HepG2 (cell line): Measurements from ENCODE around the gene GTF3A. TPM values are rescaled to one million over a fixed set of nuclear protein-coding genes. Genes with fewer than 3 reads are reported as not detected.
A peak's percentile ranks its signal among the peaks of the same experiment; 100 is the strongest.

Experiments used
- AHDC1 ChIP-seq: sonication (generic); formaldehyde crosslinking; IDR thresholded peaks from 2 replicates; pipeline ENCODE4 v1.5.1; 2020; ENCODE audit warnings: mild to moderate bottlenecking, missing genetic modification reagents, borderline replicate concordance
- ATF3 ChIP-seq: sonication (generic); formaldehyde crosslinking; IDR thresholded peaks from 2 replicates; pipeline ENCODE4 v1.4.0; 2020; ENCODE audit warnings: missing genetic modification reagents
- GATA4 ChIP-seq: sonication (generic); IDR thresholded peaks from 2 replicates; pipeline ENCODE4 v1.6.1; 2016; ENCODE audit warnings: antibody characterized with exemption, low read depth, borderline replicate concordance
- IRF2 ChIP-seq: IDR thresholded peaks from 2 replicates; pipeline ENCODE4 v1.6.1; 2018; ENCODE audit warnings: missing genetic modification reagents, missing compliant biosample characterization
- MED1 ChIP-seq: sonication (generic); formaldehyde crosslinking; IDR thresholded peaks from 2 replicates; pipeline ENCODE4 v1.4.0; 2020; ENCODE audit warnings: missing genetic modification reagents
- SIN3A ChIP-seq: IDR thresholded peaks from 2 replicates; pipeline ENCODE4 v1.6.1; 2011; ENCODE audit warnings: low read depth, mild to moderate bottlenecking, control low read depth, low read length, borderline replicate concordance
- ZC3H4 ChIP-seq: sonication (generic); formaldehyde crosslinking; IDR thresholded peaks from 2 replicates; pipeline ENCODE4 v1.4.0; 2020; ENCODE audit warnings: missing genetic modification reagents, borderline replicate concordance
- ZNF350 ChIP-seq: sonication (generic); formaldehyde crosslinking; IDR thresholded peaks from 2 replicates; pipeline ENCODE4 v1.4.0; 2020; ENCODE audit warnings: mild to moderate bottlenecking, low read depth, missing genetic modification reagents, borderline replicate concordance
- polyA plus RNA-seq, 8 experiments: library from polyadenylated mRNA; depleted of rRNA in 3 of 8; stranded (reverse) in 7 of 8; unstranded in 1 of 8; fragments of >200 nt; fragmentation: Illumina TruSeq in 4 of 8; extraction: Trizol in 4 of 8; gene quantifications; 2 replicates each; pipeline versions ENCODE4 v1.2.1 to v1.2.3, GENCODE V29; 2011 to 2016; ENCODE audit warnings: low read depth in 4 of 8, missing spikeins in 1 of 8, mixed read lengths in 1 of 8; ENCODE audit not compliant: insufficient read depth in 1 of 8
- total RNA-seq, 5 experiments: library from RNA; depleted of rRNA; stranded (reverse); fragments of >200 nt; fragmentation: Illumina TruSeq; extraction: Trizol; gene quantifications; 2 replicates each; pipeline ENCODE4 v1.2.3, GENCODE V29; 2016; ENCODE audit warnings: low read depth in 1 of 5
- TF ChIP-seq, protein P1 (sequence below): sonication (generic); formaldehyde crosslinking; IDR thresholded peaks from 2 replicates; pipeline ENCODE4 v1.9.0; 2021; ENCODE audit warnings: mild to moderate bottlenecking, missing genetic modification reagents
- TF ChIP-seq, protein P2 (sequence below): sonication (generic); formaldehyde crosslinking; IDR thresholded peaks from 2 replicates; pipeline ENCODE4 v1.8.0; 2022; ENCODE audit warnings: mild to moderate bottlenecking, missing genetic modification reagents, moderate library complexity
- TF ChIP-seq, protein P3 (sequence below): sonication (generic); formaldehyde crosslinking; IDR thresholded peaks from 2 replicates; pipeline ENCODE4 v1.5.0; 2020; ENCODE audit warnings: missing genetic modification reagents

Gene GTF3A
- total and polyA plus RNA-seq, 2 of the 13 experiments (the other 11 are each of a cell fraction or from before 2014, with no cell fraction given) = 42.1 to 176 TPM

GRCh38 chr13:27424246-27425157, at the start of gene GTF3A (continued):
- TF ChIP-seq, protein P1, sequence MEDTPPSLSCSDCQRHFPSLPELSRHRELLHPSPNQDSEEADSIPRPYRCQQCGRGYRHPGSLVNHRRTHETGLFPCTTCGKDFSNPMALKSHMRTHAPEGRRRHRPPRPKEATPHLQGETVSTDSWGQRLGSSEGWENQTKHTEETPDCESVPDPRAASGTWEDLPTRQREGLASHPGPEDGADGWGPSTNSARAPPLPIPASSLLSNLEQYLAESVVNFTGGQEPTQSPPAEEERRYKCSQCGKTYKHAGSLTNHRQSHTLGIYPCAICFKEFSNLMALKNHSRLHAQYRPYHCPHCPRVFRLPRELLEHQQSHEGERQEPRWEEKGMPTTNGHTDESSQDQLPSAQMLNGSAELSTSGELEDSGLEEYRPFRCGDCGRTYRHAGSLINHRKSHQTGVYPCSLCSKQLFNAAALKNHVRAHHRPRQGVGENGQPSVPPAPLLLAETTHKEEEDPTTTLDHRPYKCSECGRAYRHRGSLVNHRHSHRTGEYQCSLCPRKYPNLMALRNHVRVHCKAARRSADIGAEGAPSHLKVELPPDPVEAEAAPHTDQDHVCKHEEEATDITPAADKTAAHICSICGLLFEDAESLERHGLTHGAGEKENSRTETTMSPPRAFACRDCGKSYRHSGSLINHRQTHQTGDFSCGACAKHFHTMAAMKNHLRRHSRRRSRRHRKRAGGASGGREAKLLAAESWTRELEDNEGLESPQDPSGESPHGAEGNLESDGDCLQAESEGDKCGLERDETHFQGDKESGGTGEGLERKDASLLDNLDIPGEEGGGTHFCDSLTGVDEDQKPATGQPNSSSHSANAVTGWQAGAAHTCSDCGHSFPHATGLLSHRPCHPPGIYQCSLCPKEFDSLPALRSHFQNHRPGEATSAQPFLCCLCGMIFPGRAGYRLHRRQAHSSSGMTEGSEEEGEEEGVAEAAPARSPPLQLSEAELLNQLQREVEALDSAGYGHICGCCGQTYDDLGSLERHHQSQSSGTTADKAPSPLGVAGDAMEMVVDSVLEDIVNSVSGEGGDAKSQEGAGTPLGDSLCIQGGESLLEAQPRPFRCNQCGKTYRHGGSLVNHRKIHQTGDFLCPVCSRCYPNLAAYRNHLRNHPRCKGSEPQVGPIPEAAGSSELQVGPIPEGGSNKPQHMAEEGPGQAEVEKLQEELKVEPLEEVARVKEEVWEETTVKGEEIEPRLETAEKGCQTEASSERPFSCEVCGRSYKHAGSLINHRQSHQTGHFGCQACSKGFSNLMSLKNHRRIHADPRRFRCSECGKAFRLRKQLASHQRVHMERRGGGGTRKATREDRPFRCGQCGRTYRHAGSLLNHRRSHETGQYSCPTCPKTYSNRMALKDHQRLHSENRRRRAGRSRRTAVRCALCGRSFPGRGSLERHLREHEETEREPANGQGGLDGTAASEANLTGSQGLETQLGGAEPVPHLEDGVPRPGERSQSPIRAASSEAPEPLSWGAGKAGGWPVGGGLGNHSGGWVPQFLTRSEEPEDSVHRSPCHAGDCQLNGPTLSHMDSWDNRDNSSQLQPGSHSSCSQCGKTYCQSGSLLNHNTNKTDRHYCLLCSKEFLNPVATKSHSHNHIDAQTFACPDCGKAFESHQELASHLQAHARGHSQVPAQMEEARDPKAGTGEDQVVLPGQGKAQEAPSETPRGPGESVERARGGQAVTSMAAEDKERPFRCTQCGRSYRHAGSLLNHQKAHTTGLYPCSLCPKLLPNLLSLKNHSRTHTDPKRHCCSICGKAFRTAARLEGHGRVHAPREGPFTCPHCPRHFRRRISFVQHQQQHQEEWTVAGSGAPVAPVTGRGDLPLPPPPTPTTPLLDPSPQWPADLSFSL = no peak
- TF ChIP-seq ZC3H4 (no peak), MED1 (CRISPR knock-in tag) (peak; percentile 66), SIN3A (peak; percentile 58; the same call in 1 of the 2 replicates), IRF2 (CRISPR knock-in tag) (peak; percentile 38; the same call in 1 of the 2 replicates), GATA4 (no peak), ZNF350 (no peak), AHDC1 (peak; percentile 15; the same call in 1 of the 2 replicates), ATF3 (CRISPR knock-in tag) (peak; percentile 65; the same call in 1 of the 2 replicates)
- TF ChIP-seq, protein P2, sequence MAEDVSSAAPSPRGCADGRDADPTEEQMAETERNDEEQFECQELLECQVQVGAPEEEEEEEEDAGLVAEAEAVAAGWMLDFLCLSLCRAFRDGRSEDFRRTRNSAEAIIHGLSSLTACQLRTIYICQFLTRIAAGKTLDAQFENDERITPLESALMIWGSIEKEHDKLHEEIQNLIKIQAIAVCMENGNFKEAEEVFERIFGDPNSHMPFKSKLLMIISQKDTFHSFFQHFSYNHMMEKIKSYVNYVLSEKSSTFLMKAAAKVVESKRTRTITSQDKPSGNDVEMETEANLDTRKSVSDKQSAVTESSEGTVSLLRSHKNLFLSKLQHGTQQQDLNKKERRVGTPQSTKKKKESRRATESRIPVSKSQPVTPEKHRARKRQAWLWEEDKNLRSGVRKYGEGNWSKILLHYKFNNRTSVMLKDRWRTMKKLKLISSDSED (CRISPR knock-in tag) = peak; percentile 89; the same call in 1 of the 2 replicates
- TF ChIP-seq, protein P3, sequence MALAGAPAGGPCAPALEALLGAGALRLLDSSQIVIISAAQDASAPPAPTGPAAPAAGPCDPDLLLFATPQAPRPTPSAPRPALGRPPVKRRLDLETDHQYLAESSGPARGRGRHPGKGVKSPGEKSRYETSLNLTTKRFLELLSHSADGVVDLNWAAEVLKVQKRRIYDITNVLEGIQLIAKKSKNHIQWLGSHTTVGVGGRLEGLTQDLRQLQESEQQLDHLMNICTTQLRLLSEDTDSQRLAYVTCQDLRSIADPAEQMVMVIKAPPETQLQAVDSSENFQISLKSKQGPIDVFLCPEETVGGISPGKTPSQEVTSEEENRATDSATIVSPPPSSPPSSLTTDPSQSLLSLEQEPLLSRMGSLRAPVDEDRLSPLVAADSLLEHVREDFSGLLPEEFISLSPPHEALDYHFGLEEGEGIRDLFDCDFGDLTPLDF (CRISPR knock-in tag) = no peak
